ENCODE data around the gene CORO2B.

The CORO2B gene

DNA sequence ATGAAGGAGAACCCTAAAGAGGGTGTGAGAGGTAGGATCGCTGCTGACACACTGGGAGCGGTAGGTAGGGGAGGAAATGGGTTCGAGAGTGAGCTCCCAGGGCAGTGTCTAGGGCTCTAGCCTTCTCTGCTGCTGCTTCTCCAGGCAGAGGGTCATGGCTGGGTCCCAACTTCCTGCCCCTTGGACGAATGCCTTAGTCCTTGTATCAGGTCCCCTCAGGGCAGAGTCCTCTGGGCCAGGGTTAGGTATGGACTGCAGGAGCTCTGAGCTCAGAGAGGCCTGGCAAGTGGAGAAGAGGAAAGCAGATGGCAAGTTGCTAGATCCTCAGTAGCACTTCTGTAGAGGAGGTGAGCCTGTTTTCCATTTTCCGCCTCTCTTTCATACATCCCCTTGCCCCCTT, 2.9 kb downstream of the CORO2B start:
- Histone ChIP-seq H3K4me3 (replicated peaks; ENCODE audit: insufficient read depth, low read length) (no peak overlapping the region), H3K27me3 (ENCODE audit: insufficient read depth, poor library complexity, severe bottlenecking) (peaks cover 28% of the 10 kb centered on the region), H3K27ac (replicated peaks) (no peak overlapping the region)
- TF ChIP-seq POLR2AphosphoS5 (IDR thresholded peaks at IDR 0.05; ENCODE audit: low read depth) = no peak
- TF ChIP-seq, protein P1, sequence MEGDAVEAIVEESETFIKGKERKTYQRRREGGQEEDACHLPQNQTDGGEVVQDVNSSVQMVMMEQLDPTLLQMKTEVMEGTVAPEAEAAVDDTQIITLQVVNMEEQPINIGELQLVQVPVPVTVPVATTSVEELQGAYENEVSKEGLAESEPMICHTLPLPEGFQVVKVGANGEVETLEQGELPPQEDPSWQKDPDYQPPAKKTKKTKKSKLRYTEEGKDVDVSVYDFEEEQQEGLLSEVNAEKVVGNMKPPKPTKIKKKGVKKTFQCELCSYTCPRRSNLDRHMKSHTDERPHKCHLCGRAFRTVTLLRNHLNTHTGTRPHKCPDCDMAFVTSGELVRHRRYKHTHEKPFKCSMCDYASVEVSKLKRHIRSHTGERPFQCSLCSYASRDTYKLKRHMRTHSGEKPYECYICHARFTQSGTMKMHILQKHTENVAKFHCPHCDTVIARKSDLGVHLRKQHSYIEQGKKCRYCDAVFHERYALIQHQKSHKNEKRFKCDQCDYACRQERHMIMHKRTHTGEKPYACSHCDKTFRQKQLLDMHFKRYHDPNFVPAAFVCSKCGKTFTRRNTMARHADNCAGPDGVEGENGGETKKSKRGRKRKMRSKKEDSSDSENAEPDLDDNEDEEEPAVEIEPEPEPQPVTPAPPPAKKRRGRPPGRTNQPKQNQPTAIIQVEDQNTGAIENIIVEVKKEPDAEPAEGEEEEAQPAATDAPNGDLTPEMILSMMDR (IDR thresholded peaks at IDR 0.05; ENCODE audit: insufficient read depth, low read length) = no peak
- TF ChIP-seq GABPA (IDR thresholded peaks at IDR 0.05; ENCODE audit: low read depth) = no peak
- TF ChIP-seq SPI1 (IDR thresholded peaks at IDR 0.05; ENCODE audit: borderline replicate concordance, low read depth) = no peak
- TF ChIP-seq, protein P2, sequence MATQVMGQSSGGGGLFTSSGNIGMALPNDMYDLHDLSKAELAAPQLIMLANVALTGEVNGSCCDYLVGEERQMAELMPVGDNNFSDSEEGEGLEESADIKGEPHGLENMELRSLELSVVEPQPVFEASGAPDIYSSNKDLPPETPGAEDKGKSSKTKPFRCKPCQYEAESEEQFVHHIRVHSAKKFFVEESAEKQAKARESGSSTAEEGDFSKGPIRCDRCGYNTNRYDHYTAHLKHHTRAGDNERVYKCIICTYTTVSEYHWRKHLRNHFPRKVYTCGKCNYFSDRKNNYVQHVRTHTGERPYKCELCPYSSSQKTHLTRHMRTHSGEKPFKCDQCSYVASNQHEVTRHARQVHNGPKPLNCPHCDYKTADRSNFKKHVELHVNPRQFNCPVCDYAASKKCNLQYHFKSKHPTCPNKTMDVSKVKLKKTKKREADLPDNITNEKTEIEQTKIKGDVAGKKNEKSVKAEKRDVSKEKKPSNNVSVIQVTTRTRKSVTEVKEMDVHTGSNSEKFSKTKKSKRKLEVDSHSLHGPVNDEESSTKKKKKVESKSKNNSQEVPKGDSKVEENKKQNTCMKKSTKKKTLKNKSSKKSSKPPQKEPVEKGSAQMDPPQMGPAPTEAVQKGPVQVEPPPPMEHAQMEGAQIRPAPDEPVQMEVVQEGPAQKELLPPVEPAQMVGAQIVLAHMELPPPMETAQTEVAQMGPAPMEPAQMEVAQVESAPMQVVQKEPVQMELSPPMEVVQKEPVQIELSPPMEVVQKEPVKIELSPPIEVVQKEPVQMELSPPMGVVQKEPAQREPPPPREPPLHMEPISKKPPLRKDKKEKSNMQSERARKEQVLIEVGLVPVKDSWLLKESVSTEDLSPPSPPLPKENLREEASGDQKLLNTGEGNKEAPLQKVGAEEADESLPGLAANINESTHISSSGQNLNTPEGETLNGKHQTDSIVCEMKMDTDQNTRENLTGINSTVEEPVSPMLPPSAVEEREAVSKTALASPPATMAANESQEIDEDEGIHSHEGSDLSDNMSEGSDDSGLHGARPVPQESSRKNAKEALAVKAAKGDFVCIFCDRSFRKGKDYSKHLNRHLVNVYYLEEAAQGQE (IDR thresholded peaks at IDR 0.05; ENCODE audit: insufficient replicate concordance, low read depth) = no peak
- DNase-seq (ENCODE audit: low read depth in 1 of 2, low spot score in 1 of 2) = no peak

DNA sequence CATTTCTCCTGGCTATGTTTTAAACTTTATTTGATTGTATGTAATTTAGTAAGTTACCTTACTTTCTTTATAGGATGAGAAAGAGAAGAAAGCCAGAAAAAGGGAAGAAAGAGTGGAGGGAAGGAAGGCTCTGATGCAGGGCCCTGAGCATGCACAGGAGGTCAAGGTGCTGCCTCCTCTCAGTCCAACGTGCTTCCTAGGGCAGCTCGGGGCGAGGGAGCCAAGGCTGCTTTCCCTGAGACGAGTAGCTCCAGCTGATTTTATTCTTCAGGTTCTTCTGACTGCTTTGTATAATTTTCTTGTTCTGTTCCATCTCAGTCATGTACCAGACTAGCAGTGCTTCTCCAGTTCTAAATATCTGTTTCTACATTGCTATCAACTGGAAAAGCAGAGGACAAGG, 3.4 kb downstream of the CORO2B start:
- no peak for DNase-seq (ENCODE audit: low read depth in 1 of 2, low spot score in 1 of 2)
- Histone ChIP-seq H3K27me3 (ENCODE audit: insufficient read depth, poor library complexity, severe bottlenecking) (peaks cover 24% of the 10 kb centered on the region), H3K27ac (replicated peaks) (no peak overlapping the region), H3K4me3 (replicated peaks; ENCODE audit: insufficient read depth, low read length) (no peak overlapping the region)
- TF ChIP-seq GABPA (IDR thresholded peaks at IDR 0.05; ENCODE audit: low read depth) = no peak
- TF ChIP-seq, protein P1 (IDR thresholded peaks at IDR 0.05; ENCODE audit: insufficient read depth, low read length) = no peak
- TF ChIP-seq SPI1 (IDR thresholded peaks at IDR 0.05; ENCODE audit: borderline replicate concordance, low read depth) = no peak
- TF ChIP-seq, protein P2 (IDR thresholded peaks at IDR 0.05; ENCODE audit: insufficient replicate concordance, low read depth) = no peak
- no peak for TF ChIP-seq POLR2AphosphoS5 (IDR thresholded peaks at IDR 0.05; ENCODE audit: low read depth)

DNA sequence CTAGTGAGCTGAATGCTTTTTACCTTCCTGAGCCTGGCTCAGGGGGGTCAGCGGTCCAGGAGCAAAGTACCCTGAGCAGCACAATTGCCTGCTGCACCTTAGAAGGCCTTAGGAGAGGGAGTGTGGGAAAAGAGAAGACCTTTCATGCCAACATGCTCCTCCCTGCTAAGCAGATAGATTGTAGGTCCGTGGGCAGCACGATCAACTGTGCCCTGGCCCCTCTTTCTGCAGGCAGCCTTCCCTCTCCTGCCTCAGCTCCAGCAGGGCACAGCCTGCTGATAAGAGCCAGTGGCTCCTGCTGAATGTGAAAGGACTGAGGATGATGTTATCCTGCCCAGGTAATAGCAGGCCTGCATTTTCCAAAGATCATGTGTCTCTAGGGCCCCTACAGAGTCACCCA, 4.1 kb downstream of the CORO2B start:
- peaks cover 21% of the 10 kb centered on the region for H3K27me3 ChIP-seq (ENCODE audit: insufficient read depth, poor library complexity, severe bottlenecking)
- no peak overlapping the region for H3K27ac ChIP-seq (replicated peaks)
- H3K4me3 ChIP-seq (replicated peaks; ENCODE audit: insufficient read depth, low read length) = no peak overlapping the region
- TF ChIP-seq, protein P1 (IDR thresholded peaks at IDR 0.05; ENCODE audit: insufficient read depth, low read length) = no peak
- DNase-seq (ENCODE audit: low read depth in 1 of 2, low spot score in 1 of 2) = no peak

DNA sequence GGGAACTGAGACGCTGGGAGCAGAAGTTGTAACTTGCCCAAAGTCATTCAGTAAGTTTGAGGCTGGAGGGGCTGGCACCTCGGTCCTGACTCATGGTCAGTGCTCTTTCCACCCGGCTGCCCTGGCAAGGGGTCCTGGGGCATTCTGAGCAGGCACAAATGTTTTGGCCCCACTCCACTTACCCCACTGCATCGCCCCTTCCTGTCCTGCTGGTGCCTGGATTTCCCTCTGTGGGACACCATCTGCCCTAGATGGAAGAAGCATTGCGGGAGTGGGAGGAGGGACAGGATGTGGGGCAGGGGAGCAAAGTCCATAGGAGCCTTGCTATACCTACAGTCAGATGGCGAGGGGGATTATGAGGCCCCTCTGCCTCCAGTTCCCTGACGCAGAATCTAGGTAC, 4.5 kb downstream of the CORO2B start:
- Histone ChIP-seq H3K27me3 (ENCODE audit: insufficient read depth, poor library complexity, severe bottlenecking) (peaks cover 16% of the 10 kb centered on the region), H3K4me3 (replicated peaks; ENCODE audit: insufficient read depth, low read length) (no peak overlapping the region), H3K27ac (replicated peaks) (no peak overlapping the region)
- no peak for DNase-seq (ENCODE audit: low read depth in 1 of 2, low spot score in 1 of 2)
- TF ChIP-seq POLR2AphosphoS5 (IDR thresholded peaks at IDR 0.05; ENCODE audit: low read depth) = no peak
- TF ChIP-seq SPI1 (IDR thresholded peaks at IDR 0.05; ENCODE audit: borderline replicate concordance, low read depth) = no peak
- TF ChIP-seq, protein P1 (IDR thresholded peaks at IDR 0.05; ENCODE audit: insufficient read depth, low read length) = no peak
- no peak for TF ChIP-seq GABPA (IDR thresholded peaks at IDR 0.05; ENCODE audit: low read depth)
- TF ChIP-seq, protein P2 (IDR thresholded peaks at IDR 0.05; ENCODE audit: insufficient replicate concordance, low read depth) = no peak
